ENCODE results near the gene TPRG1.

Gene TPRG1

GRCh38 chr3:189301479-189301878, 129.7 kb downstream of the TPRG1 start:
- TF ChIP-seq, protein P1, sequence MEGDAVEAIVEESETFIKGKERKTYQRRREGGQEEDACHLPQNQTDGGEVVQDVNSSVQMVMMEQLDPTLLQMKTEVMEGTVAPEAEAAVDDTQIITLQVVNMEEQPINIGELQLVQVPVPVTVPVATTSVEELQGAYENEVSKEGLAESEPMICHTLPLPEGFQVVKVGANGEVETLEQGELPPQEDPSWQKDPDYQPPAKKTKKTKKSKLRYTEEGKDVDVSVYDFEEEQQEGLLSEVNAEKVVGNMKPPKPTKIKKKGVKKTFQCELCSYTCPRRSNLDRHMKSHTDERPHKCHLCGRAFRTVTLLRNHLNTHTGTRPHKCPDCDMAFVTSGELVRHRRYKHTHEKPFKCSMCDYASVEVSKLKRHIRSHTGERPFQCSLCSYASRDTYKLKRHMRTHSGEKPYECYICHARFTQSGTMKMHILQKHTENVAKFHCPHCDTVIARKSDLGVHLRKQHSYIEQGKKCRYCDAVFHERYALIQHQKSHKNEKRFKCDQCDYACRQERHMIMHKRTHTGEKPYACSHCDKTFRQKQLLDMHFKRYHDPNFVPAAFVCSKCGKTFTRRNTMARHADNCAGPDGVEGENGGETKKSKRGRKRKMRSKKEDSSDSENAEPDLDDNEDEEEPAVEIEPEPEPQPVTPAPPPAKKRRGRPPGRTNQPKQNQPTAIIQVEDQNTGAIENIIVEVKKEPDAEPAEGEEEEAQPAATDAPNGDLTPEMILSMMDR (IDR thresholded peaks at IDR 0.05; ENCODE audit: low read depth, low read length, poor library complexity, severe bottlenecking): no peak
- TF ChIP-seq EZH2phosphoT487 (IDR thresholded peaks at IDR 0.05; ENCODE audit: borderline replicate concordance, low read length): no peak
- Histone ChIP-seq H3F3A (ENCODE audit: control insufficient read depth, insufficient read depth) (no peaks in the 10 kb centered on the region), H3K27ac (ENCODE audit: low read depth, low read length) (no peak overlapping the region), H4K20me1 (ENCODE audit: control insufficient read depth, insufficient read depth, low read depth, low read length) (no peaks in the 10 kb centered on the region), H3K9me3 (ENCODE audit: control insufficient read depth, insufficient read depth, low read length) (no peaks in the 10 kb centered on the region), H3K27me3 (ENCODE audit: control insufficient read depth, low read length) (peaks cover 23% of the 10 kb centered on the region), H3K9me2 (replicated peaks; ENCODE audit: control insufficient read depth, low read length) (no peaks in the 10 kb centered on the region), H3K36me3 (ENCODE audit: control insufficient read depth, low read length) (no peaks in the 10 kb centered on the region), H3K4me1 (ENCODE audit: control insufficient read depth, low read length) (no peaks in the 10 kb centered on the region), H3K79me2 (ENCODE audit: control insufficient read depth, low read length) (no peaks in the 10 kb centered on the region), H3K4me3 (ENCODE audit: low read length) (no peak overlapping the region), H3K4me2 (ENCODE audit: low read length) (no peak overlapping the region)

DNA sequence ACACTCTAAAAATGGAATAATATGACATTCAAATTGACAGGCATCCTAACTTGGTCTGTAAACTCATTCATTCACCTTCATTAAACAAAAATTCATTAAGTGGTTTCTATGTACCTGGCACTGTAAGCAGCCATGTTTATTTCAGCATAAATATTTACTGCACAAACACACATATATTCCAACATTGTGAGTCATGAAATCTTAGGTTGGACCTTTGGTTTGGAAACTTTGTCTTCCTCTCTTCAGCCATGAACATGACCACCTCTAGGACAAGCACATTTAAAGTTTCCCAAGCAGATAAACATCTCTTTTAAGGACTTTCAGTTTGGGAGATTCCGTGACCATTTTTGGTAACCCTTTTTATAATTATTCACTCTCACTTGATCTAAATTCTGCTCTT, 131.8 kb downstream of the TPRG1 start:
- Histone ChIP-seq H3K79me2 (ENCODE audit: control insufficient read depth, low read length) (no peaks in the 10 kb centered on the region), H3K4me1 (ENCODE audit: control insufficient read depth, low read length) (no peaks in the 10 kb centered on the region), H3K27ac (ENCODE audit: low read depth, low read length) (no peak overlapping the region), H3F3A (ENCODE audit: control insufficient read depth, insufficient read depth) (no peaks in the 10 kb centered on the region), H3K36me3 (ENCODE audit: control insufficient read depth, low read length) (no peaks in the 10 kb centered on the region), H4K20me1 (ENCODE audit: control insufficient read depth, insufficient read depth, low read depth, low read length) (no peaks in the 10 kb centered on the region), H3K9me3 (ENCODE audit: control insufficient read depth, insufficient read depth, low read length) (no peaks in the 10 kb centered on the region), H3K27me3 (ENCODE audit: control insufficient read depth, low read length) (peaks cover 37% of the 10 kb centered on the region), H3K4me3 (ENCODE audit: low read length) (no peak overlapping the region), H3K4me2 (ENCODE audit: low read length) (no peak overlapping the region), H3K9me2 (replicated peaks; ENCODE audit: control insufficient read depth, low read length) (no peaks in the 10 kb centered on the region)
- no peak for TF ChIP-seq EZH2phosphoT487 (IDR thresholded peaks at IDR 0.05; ENCODE audit: borderline replicate concordance, low read length)
- TF ChIP-seq, protein P1 (IDR thresholded peaks at IDR 0.05; ENCODE audit: low read depth, low read length, poor library complexity, severe bottlenecking): no peak

DNA sequence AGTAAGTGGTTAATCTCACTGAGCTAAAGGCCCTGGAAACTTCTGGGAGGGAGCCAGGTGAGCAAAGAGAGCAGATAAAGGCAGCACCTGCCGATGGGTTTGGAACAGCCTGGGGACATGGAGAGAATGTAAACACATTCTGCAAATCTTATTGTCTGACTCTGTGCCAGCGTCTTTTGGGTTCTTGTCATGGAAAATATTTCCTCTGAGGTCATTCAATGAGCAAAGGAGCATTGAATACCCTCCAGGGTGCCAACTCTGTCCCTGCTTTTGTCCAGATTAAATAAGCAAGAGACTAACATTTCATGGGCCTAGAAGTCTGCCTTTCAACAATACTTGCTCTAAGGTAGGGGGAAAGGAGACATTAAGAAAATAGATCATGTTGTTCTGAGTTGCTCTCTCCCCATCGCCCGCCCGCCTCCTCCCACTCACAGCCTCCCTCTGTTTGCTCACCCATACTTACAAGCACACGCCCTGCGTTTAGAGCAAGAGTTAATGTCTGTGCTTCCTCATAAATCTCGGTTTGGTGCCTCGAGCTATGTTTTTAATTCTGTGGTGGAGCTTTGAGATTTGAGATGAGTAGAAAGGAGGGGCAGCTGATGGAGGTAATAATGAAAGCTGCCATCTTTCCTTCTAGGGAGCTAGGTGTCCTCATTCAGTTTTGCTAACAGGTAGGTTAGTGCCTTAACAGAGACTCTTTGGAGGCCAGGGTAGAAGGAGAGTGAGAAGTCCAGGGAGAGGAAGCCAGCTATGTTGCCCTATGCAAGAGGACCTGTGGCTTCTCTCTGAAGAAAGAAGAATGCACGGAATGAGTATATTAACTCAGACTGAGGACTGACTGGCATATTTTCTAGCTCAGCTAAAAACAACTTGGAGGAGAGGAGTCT, 132.9 kb downstream of the TPRG1 start:
- Histone ChIP-seq H3K9me3 (ENCODE audit: control insufficient read depth, insufficient read depth, low read length) (no peaks in the 10 kb centered on the region), H3K4me2 (ENCODE audit: low read length) (no peak overlapping the region), H3F3A (ENCODE audit: control insufficient read depth, insufficient read depth) (no peaks in the 10 kb centered on the region), H3K9me2 (replicated peaks; ENCODE audit: control insufficient read depth, low read length) (no peaks in the 10 kb centered on the region), H3K4me3 (ENCODE audit: low read length) (no peak overlapping the region), H3K79me2 (ENCODE audit: control insufficient read depth, low read length) (no peaks in the 10 kb centered on the region), H3K27me3 (ENCODE audit: control insufficient read depth, low read length) (peaks cover 45% of the 10 kb centered on the region), H3K27ac (ENCODE audit: low read depth, low read length) (no peak overlapping the region), H4K20me1 (ENCODE audit: control insufficient read depth, insufficient read depth, low read depth, low read length) (no peaks in the 10 kb centered on the region), H3K4me1 (ENCODE audit: control insufficient read depth, low read length) (no peaks in the 10 kb centered on the region), H3K36me3 (ENCODE audit: control insufficient read depth, low read length) (no peaks in the 10 kb centered on the region)
- TF ChIP-seq EZH2phosphoT487 (IDR thresholded peaks at IDR 0.05; ENCODE audit: borderline replicate concordance, low read length): no peak
- TF ChIP-seq, protein P1 (IDR thresholded peaks at IDR 0.05; ENCODE audit: low read depth, low read length, poor library complexity, severe bottlenecking): no peak

All from DOHH2 (cell line).